OCI-LY7 (cell line): Measurements from ENCODE around the gene DAB2IP.

Experiments
- CTCF ChIP-seq: fragments of 200-600 bp; sonication (generic); conservative IDR thresholded peaks from 2 replicates; pipeline ENCODE4 v1.5.1; 2014; ENCODE audit warnings: mild to moderate bottlenecking, antibody characterized with exemption, low read length, moderate library complexity, mixed read lengths
- EZH2phosphoT487 ChIP-seq: fragments of 200-600 bp; sonication (generic); IDR thresholded peaks from 2 replicates; pipeline ENCODE4 v1.6.1; 2018; ENCODE audit warnings: low read depth, borderline replicate concordance, mild to moderate bottlenecking, mixed run types, antibody characterized with exemption, low read length, moderate library complexity, mixed read lengths

- TF ChIP-seq EZH2phosphoT487 (no peak), CTCF (no peak)
These were observed 25.4 kb upstream of the DAB2IP start for GRCh38 chr9:121626012-121626411.
